NCI-H526 treated with DMSO at 0.1 percent for 48 hours (cell line): ENCODE results near the gene QPCT.
"Not testable (repeated sequence)": the region's sequence is repeated elsewhere in the genome, so short reads cannot be mapped to it uniquely, and the experiment has no call there.

Source experiments
- DNase-seq: peaks from one replicate; lab custom pipeline; 2025; lab: John Stamatoyannopoulos, UW

QPCT gene

DNA sequence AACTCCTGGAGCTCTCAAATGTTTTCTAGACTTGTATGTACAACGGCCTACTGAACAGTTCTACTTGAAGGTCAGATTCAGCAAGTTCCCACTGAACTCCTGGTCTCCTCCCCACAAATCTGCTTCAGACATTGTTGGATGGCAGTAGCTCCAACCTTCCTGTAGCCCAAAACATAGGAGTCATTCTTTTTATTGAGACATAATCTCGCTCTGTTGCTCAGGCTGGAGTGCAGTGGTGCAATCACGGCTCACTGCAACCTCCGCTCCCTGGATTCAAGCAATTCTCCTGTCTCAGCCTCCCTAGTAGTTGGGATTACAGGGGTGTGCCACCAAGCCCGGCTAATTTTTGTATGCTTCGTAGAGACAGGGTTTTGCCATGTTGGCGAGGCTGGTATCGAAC, 47.3 kb downstream of the QPCT start:
- DNase-seq: no peak

DNA sequence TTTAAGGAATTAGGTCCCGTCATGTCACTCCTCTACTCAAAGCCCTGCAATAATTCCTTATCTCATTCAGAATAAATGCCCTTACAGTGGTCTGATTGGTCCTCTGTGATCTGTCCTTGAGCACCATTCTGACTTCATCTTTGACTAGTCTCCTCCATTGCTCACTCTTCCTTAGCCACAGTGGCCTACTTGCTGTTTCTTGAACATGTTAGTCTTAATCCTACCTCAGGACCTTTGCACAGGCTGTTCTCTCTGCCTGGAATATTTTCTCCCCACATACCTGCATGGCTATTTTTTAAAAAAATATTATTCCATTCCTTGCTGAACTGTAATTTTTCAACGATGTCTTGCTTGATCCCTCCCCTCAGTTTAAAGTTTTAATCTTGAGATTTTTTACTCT, 48.0 kb downstream of the QPCT start:
- no peak for DNase-seq

GRCh38 chr2:37394263-37394662, 49.8 kb downstream of the QPCT start:
- no peak for DNase-seq

DNA sequence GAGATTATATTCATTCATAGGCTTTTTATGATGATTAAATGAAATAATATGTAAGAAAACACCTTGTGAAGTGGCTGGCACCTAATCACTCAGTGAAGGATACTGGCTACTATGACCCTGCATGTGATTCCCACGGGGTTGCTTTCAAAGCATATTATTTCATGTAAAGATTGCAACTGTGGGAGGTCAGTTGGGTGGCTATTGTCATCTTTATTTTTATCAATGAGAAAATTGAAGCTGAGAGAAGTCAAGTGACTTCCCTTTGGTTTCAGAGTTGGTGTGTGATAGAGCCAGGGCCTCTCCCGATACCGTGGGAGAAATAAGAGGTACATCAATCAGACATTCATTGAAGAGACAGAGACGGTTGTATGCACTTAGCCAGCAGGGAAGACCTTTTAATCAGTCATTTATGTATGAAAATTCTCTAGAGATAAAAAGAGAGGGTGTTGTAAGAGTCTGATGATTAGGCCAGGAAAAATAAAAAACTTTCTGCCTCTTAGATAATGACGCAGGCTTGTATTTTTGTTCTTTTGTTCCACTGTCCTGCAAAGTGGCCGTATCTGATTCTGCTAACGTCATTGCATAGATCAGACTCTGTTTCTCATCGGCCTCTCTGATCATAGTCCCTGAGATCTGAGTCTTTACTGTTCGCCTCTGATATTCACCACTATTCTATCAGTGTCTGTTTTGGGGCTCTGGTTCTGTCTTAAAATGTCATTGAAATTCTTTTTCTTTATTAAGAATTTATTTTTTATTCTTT, 50.5 kb downstream of the QPCT start:
- DNase-seq: no peak

- no peak for DNase-seq
Measured at GRCh38 chr2:37396890-37397565, 52.6 kb downstream of the QPCT start.

DNA sequence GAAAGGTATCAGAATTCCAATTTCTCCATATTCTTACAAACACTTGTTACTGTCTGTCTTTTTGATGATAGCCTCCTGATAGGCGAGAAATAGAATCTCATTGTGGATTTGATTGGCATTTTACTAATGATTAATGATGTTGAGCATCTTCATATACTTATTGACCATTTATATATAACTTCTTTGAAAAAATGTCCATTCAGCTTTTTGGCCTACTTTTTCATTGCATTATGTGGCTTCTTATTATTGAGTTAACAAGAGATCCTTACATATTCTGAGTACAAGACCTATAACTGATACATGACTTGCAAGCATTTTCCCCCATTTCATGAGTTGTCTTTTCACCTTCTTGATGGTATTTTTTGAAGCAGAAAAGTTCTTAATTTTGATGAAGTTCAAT, 54.6 kb downstream of the QPCT start:
- no peak for DNase-seq

DNA sequence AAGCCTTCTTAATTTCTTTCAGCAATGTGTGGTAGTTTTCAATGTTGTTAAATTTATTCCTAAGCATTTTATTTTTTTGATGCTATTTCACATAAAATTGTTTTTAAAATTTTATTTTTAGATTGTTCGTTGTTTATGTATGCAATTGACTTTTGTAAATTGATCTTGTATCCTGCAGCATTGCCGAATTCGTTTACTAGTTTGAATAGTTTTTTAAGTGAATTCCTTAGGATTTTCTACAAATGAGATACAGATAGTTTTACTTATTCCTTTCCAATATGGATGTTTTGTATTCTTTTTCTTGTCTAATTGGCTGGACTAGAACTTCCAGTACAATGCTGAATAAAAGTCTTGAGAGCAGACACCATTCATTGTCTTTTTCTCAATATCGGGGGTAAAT, 55.6 kb downstream of the QPCT start:
- no peak for DNase-seq

DNA sequence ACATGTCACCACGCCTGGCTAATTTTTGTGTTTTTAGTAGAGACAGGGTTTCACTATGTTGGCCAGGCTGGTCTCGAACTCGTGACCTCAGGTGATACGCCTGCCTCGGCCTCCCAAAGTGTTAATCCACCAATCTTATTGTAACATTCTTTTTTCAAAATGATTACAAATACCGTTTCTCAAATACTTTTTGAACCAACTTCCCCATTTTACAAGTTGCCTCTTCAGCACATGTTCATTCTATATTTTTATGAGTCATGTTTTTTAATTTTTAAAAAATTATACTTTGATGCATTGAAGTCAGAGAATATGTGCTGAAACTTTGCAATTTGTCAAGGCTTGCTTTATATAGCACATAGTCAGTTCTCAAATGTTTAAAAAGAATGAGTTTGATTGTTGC, 58.2 kb downstream of the QPCT start:
- DNase-seq: no peak

- no peak for DNase-seq
Measured at GRCh38 chr2:37405781-37406180, 61.4 kb downstream of the QPCT start.

DNA sequence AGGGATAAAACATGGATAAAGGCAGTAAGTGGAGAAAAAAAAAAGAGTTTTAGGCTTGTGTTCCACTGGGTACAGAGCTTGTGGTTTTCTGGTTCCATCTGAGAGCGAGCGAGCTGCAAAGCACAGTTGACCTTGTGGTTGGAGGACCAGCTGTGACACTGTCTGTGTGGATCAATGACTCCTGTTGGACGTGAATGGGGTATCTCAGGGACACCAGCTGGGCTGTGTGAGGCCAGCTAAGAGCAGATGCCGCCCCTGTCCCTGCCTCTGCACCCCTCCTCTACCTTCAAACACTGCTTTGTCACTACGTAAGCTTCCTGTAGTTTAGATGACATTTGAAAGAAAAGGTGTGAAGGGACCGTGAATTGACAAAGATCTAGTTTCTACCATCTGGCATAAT, 67.8 kb downstream of the QPCT start:
- DNase-seq: no peak

DNA sequence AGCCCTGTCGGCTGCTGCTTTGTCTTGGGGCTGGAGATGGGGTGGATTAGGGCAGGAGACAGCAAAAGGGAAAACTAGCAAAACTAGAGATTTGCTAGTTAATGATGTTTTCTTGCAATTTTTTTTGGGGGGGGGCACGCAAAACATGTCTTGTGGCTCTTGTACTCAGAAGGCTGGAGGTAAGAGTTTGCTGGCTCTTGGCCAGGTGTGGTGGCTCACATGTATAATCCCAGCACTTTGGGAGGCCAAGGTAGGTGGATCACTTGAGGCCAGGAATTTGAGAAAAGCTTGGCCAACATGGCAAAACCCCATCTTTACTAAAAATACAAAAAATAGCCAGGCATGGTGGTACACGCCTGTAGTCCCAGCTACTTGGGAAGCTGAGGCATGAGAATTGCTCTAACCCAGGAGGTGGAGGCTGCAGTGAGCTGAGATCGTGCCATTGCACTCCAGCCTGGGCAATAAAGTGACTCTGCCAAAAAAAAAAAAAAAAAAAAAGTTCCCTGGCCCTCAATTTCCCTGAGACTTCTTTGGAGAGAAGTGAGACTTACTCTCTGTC, 69.6 kb downstream of the QPCT start:
- DNase-seq: not testable (repeated sequence)

- DNase-seq: peak; percentile 23
Measured at GRCh38 chr2:37414470-37414949, 70.1 kb downstream of the QPCT start.

- no peak for DNase-seq
Measured at GRCh38 chr2:37415128-37415820, 70.8 kb downstream of the QPCT start.

DNA sequence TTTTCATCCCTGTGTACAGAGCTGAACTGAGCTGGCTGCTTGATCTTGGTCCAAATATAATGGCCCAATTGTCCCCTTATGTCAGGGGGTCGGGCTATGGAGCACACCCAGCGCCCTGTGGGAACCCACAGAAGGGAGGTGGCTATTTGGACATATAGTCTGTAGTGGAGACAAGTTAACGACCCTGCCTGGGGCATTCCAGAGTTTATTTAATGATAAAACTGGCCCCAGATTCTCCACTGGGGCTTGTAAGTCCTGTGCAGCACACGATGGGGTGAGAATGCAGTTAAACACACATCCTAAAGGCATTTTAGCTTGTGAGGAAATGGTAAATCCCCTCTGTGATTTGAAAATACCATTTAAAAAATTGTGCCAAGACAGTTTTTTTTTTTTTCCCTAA, 72.9 kb downstream of the QPCT start:
- no peak for DNase-seq

DNA sequence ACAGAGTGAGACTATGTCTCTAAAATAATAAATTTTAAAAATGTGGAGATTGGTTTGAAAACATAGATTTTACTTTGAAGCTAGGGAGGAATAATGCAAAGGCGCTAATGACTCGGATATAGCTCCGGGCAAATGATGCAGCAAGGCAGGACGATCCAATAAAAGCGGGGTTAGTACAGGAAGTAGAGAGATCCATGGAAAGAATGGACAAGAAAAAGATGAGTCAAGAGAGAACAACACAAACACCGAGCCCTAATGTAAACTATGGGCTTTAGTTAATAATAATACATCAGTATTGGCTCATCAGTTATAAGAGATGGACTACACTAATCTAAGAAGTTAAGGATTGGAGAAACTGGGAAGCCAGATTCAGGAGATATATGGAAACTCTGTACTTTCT, 74.5 kb downstream of the QPCT start:
- DNase-seq: no peak

GRCh38 chr2:37421686-37422085, 77.3 kb downstream of the QPCT start:
- no peak for DNase-seq

DNA sequence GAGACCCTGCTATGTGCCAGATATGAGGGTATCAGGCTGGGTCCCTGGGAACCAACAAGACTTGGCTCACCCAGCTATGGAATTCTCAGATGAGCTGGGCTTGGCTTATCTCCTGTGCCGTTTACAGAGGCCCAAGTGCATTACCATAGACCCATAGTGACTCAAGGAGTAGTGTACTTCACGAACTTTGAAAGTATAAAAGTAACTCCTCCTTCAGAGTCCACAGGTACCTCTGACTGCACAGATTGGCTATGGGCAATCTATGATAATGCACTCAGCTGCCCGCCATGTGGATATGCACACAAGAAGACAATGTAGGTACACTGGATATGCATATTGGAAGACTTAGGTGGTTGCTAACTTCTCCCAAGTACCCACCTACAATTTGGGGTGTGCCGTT, 78.4 kb downstream of the QPCT start:
- no peak for DNase-seq
